Dedifferentiated amniotic fluid mesenchymal stem cell (primary cell): ENCODE measurements around the gene PREX1.
A peak's percentile ranks its signal among the peaks of the same experiment; 100 is the strongest.

ENCODE experiments used
- DNase-seq: peaks from one replicate; pipeline ENCODE4 v3.0.0-alpha.2; 2016; ENCODE audit errors: extremely low spot score

Gene PREX1

GRCh38 chr20:48623176-48623905, 204.5 kb downstream of the PREX1 start:
- no peak for DNase-seq

GRCh38 chr20:48622421-48622820, 205.4 kb downstream of the PREX1 start:
- DNase-seq: no peak

DNA sequence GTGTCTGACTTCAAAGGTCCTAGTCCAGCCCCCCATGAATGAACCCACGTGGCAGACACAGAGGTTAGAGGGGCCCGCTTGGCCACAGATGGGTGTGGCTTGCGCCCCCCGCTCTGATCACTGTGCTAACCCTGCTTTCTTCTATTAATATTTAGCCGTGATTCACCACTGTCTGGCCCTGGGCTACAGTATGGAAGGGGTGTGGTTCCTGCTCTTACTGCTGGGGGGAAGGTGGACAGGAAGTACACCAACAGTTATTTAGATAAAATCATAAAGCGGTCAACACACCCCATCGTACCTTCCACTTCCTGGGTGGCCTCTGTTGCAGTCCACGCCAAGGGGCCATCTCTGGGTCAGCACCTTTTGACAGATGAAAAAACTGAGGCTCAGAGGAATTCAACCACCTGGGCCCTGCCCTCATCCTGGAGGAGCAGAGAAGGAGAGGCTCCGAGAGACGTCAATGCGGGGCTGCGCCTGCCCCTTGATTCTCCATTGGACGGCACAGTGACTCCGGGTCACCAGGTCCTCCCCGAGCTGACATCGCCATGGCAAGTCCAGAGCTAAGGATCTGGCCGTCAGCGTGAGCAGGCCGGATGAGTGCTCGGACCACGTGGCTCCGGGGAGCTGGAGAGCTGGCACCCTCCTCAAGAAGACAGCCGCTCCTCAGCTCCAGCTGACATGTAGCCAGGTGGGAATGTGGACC, 206.3 kb downstream of the PREX1 start:
- DNase-seq: no peak

- DNase-seq: peak; percentile 67
These were observed 207.1 kb downstream of the PREX1 start for GRCh38 chr20:48620507-48621375.

DNA sequence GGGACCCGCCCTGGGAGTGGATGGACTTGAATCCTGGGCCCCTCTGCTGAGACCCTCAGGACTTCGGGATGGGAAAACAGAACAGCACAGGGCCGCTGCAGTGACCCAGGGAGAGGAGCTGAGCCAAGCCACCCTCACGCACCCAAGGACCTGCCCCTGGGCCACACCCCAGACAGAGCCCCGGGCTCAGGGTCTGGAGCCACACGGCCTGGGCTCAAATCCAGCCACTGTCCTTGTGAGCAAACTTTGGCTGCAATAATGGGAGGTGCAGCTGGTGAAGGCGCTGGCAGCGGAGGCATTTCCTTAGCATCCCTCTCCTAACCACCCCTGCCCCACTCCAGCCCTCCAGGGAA, 207.7 kb downstream of the PREX1 start:
- DNase-seq: no peak

- no peak for DNase-seq
These were observed 208.4 kb downstream of the PREX1 start for GRCh38 chr20:48619126-48620101.

DNA sequence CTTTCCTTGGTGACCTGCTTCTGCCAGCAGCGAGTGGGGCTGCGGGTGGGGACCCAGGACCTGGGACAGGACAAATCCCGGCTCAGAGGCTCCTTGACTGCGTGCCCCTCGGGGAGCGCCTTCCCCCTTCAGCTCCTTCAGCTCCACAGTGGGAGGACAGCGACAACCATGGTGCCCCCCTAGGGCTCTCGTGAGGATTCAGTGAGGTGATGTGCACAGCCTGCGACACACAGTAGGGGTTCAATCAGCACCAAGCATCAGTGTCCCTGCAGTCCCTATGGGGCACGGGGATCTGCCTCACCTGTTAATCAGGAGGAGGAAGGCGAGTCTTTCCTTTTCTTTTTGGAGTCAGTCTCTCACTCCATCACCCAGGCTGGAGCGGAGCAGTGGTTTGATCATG, 209.2 kb downstream of the PREX1 start:
- no peak for DNase-seq

DNA sequence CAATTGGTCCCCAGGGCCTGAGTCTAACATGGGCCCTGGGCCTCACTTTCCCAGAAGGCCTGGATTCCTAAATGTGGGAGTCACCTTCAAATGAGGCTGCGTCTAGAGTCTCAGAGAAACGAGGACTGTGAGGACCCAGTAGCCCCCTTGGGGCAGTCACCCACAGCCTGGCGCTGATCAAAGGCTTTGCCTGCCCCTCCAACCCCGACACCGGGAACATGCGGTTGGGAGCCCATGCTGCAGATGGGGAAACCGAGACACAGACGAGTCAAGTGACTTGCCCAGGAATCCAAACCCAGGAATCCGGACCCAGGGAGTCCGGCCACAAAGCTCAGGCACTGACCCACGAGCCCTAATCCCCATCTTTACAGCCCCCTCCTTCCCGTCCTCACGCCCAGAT, 209.7 kb downstream of the PREX1 start:
- no peak for DNase-seq

GRCh38 chr20:48617481-48617880, 210.3 kb downstream of the PREX1 start:
- no peak for DNase-seq

GRCh38 chr20:48616481-48616880, 211.3 kb downstream of the PREX1 start:
- DNase-seq: no peak

DNA sequence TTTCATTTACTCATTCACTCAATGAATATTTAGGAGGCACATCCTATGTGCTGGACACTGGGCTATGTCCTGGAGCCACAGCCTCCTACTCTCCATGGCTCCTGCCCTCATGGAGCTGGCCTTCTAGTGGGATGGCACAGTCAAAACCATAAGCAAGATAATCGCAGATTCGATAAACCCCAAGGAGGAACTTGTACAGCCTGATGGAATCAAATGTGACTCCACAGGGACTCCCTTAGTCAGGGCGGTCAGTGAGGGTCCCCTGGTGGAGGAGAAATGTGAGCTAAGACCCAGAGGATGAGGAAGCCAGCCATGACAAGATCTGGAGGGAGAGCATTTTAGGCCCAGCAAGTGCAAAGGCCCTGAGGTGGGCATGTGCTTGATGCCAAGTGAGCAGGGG, 211.9 kb downstream of the PREX1 start:
- no peak for DNase-seq

DNA sequence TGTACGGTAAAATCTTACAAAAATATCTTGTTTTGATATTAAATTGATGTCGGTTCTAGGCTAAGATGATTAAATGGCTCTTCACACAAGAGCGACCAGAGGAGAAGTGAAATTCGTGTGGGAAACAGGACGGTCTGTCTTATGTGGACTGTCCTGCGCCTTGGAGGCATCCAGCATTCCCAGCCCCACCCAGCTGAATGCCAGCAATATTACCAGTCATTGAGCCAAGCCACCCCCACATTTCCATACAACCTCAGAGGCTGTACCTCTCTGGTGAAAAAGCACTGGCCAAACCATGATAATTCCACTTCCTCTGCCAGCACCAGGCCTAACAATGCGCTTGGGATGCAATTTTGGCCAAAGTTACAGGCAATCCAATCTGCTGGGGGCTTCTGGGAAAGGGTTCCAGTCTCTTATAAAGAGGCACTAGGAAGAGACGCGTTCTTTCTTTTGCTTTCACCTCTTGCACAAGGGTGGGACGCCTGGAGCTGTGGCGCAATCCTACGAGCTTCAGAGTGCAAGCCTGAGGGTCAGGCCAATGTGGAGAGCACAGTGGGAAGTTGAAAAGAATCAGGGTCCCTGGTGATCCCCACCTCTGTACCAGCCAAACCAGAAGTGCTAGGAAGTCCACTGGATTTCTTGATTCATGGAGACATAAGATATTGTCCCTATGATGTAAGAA, 213.1 kb downstream of the PREX1 start:
- DNase-seq: no peak

DNA sequence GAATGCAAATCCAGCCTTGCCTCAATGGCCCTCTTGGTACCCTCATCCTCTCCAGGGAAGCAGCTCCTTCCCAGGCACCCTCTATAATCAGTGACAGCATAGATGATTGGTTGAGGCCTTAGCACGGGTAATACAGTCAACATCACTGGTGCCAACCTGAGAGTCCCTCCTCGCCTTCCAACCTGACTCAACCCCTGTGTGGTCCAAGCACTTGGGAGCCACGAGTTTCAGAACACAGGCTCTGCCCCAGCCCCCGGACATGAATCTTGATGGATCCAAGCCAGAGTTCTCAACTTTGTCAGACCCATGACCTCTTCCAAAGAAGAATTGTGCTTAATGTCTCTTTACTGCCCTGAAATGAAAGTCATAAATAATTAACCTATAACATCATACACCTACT, 213.9 kb downstream of the PREX1 start:
- no peak for DNase-seq

GRCh38 chr20:48612335-48612734, 215.5 kb downstream of the PREX1 start:
- DNase-seq: no peak

GRCh38 chr20:48610996-48611395, 216.8 kb downstream of the PREX1 start:
- no peak for DNase-seq

- DNase-seq: no peak
These were observed 218.3 kb downstream of the PREX1 start for GRCh38 chr20:48609491-48609978.

DNA sequence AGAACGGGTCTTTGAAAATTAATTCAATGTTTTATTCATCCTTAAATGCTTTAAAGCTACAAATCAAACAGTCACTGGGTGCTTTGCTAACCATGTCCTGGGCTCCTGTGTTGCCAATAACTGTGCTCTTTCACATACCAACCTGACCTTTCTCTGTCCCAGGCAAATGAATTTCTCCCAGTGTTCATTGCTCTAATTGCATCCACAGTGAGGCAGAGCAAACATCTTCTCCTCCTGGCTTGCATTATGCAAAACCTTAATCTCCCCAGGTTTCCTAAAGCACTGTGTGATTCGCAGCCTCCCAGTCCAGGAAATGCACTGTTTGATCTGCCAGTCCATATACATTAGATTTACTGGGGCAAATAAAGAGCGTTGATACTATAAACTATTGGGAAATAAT, 219.0 kb downstream of the PREX1 start:
- no peak for DNase-seq

- no peak for DNase-seq
These were observed 220.3 kb downstream of the PREX1 start for GRCh38 chr20:48607544-48607865.

- DNase-seq: no peak
These were observed 220.8 kb downstream of the PREX1 start for GRCh38 chr20:48606841-48607543.

DNA sequence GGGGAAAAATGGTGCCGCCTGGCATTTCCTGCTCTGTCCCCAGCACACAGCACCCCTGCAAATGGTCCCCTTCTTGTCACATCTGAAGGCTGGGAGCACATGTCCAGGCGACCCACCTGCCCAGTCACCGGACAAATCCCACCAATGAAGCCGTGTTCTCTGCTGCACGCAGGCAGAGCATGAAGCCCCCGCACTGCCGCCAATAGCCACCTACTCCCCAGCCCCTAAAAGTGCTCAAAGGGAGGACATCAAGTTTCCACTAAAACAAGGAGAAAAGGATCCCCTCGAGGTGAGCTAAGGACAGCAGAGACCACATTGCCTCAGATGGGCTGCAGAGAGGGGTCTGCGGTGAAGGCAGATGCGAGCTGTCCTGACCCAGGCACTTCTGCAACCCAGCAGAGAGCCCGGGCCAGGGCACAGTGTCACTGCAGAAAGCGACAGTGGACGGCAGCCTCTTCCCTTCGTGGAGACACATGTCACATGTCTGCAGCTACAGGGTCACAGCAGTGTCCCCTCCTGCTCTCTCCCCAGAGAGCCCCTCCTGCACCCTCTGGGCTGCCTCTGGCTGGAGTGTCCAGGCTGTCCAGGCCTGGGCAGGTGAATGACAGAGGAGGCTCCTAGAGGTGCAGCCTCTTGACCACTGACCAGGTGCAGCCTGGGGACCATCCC, 221.5 kb downstream of the PREX1 start:
- no peak for DNase-seq
